Suprapubic skin (tissue), 4 donors: ENCODE measurements around the gene ZNF491. TPM values are rescaled to one million over a fixed set of nuclear protein-coding genes. Genes with fewer than 3 reads are reported as not detected.

Experiments
- DNase-seq, 2 donors: peaks; one replicate each; pipeline ENCODE4 v3.0.0-alpha.2; 2019; ENCODE audit warnings: low spot score in 2 of 2
- H3K27ac ChIP-seq: fragments of 200-600 bp; sonication (generic); one replicate; pipeline ENCODE4 v1.5.1; 2019
- H3K27me3 ChIP-seq: fragments of 200-600 bp; sonication (generic); one replicate; pipeline ENCODE4 v1.5.1; 2019
- H3K36me3 ChIP-seq: fragments of 200-600 bp; sonication (generic); one replicate; pipeline ENCODE4 v1.5.1; 2019
- H3K4me1 ChIP-seq: fragments of 200-600 bp; sonication (generic); one replicate; pipeline ENCODE4 v1.5.1; 2019
- H3K4me3 ChIP-seq: fragments of 200-600 bp; sonication (generic); one replicate; pipeline ENCODE4 v1.5.1; 2019; ENCODE audit warnings: mild to moderate bottlenecking
- H3K9me3 ChIP-seq: fragments of 200-600 bp; sonication (generic); one replicate; pipeline ENCODE4 v1.5.1; 2019
- CTCF ChIP-seq, 2 donors: fragments of 200-600 bp in 1 of 2; fragments of 450-650 bp in 1 of 2; sonication (generic) in 1 of 2; IDR thresholded peaks; one replicate each; pipeline ENCODE4 v1.5.1; 2016 to 2019; ENCODE audit warnings: antibody characterized with exemption in 2 of 2, mild to moderate bottlenecking in 1 of 2, moderate library complexity in 1 of 2
- EP300 ChIP-seq: sonication (generic); formaldehyde crosslinking; IDR thresholded peaks from one replicate; pipeline ENCODE4 v1.6.1; 2017; ENCODE audit warnings: antibody characterized with exemption
- POLR2A ChIP-seq, 2 donors: fragments of 450-650 bp; IDR thresholded peaks; one replicate each; pipeline ENCODE4 v1.6.1; 2017; ENCODE audit warnings: antibody characterized with exemption in 2 of 2, mild to moderate bottlenecking in 2 of 2, moderate library complexity in 2 of 2
- POLR2AphosphoS5 ChIP-seq, 3 donors: sonication (generic); formaldehyde crosslinking; IDR thresholded peaks; one replicate each; pipeline ENCODE4 v1.6.1; 2017; ENCODE audit warnings: antibody characterized with exemption in 3 of 3
- WGBS: methylation state at CpG from one replicate; pipeline ENCODE4 v1.1.5; 2018; 5-methylcytosine and 5-hydroxymethylcytosine counted together
- total RNA-seq, 4 donors: library from RNA; depleted of rRNA; stranded (reverse); fragments of >200 nt; gene quantifications; one replicate each; pipeline ENCODE4 v1.1.0, GENCODE V29; 2016

ZNF491 gene
- total RNA-seq, 4 donors from 2014 or later, result 0.48 to 1.4 (median 0.59) TPM; not detected in 1

- H3K27ac ChIP-seq, result no peak overlapping the region
- 73% methylated on average over 7 of the region's 7 CpGs for WGBS
- H3K9me3 ChIP-seq, result no peaks in the 10 kb centered on the region
- H3K4me3 ChIP-seq, result no peak overlapping the region
- H3K36me3 ChIP-seq, result no peaks in the 10 kb centered on the region
- H3K4me1 ChIP-seq, result no peaks in the 10 kb centered on the region
- TF ChIP-seq POLR2A (IDR thresholded peaks at IDR 0.05) (no peak), POLR2AphosphoS5 (IDR thresholded peaks at IDR 0.05) (no peak), CTCF (IDR thresholded peaks at IDR 0.05) (no peak), EP300 (no peak)
- no peak for DNase-seq
- H3K27me3 ChIP-seq, result no peaks in the 10 kb centered on the region
These were observed 38.5 kb upstream of the ZNF491 start for GRCh38 chr19:11759805-11760204.

GRCh38 chr19:11763117-11763516 lies 35.2 kb upstream of the ZNF491 start:
- no peak for DNase-seq
- Histone ChIP-seq H3K4me3 (no peak overlapping the region), H3K27ac (no peak overlapping the region), H3K4me1 (peaks cover 15% of the 10 kb centered on the region), H3K9me3 (no peaks in the 10 kb centered on the region), H3K36me3 (no peaks in the 10 kb centered on the region), H3K27me3 (no peaks in the 10 kb centered on the region)
- WGBS, result 74% methylated on average over 3 of the region's 3 CpGs
- TF ChIP-seq CTCF (IDR thresholded peaks at IDR 0.05) (no peak), POLR2AphosphoS5 (IDR thresholded peaks at IDR 0.05) (no peak), EP300 (no peak), POLR2A (IDR thresholded peaks at IDR 0.05) (no peak)

DNA sequence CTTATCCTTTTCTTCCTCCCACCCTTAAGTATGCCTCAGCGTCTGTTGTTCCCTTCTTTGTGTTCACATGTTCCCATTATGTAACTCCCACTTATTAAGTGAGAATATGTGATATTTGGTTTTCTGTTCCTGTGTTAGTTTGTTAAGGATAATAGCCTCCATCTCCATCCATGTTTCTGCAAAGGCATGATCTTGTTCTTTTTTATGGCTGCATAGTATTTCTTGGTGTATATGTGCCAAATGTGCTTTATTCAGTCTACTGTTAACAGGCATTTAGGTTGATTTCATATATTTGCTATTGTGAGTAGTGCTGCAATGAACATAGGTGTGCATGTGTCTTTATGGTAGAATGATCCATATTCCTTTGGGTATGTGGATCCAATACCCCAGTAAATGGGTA lies 34.7 kb upstream of the ZNF491 start:
- no peak for TF ChIP-seq CTCF (IDR thresholded peaks at IDR 0.05)
- TF ChIP-seq POLR2AphosphoS5 (IDR thresholded peaks at IDR 0.05), result no peak
- no peak for TF ChIP-seq POLR2A (IDR thresholded peaks at IDR 0.05)
- TF ChIP-seq EP300, result no peak
- no peaks in the 10 kb centered on the region for H3K27me3 ChIP-seq
- no peak for DNase-seq
- no peak overlapping the region for H3K4me3 ChIP-seq
- no peak overlapping the region for H3K27ac ChIP-seq
- no peaks in the 10 kb centered on the region for H3K9me3 ChIP-seq
- no peaks in the 10 kb centered on the region for H3K36me3 ChIP-seq
- peaks cover 20% of the 10 kb centered on the region for H3K4me1 ChIP-seq
- WGBS, result 94% methylated on average over 1 of the region's 1 CpG

- 0% methylated on average over 6 of the region's 61 CpGs for whole genome bisulfite sequencing
- Histone ChIP-seq H3K4me3 (peak within 1 kb of the TSS; percentile 88), H3K9me3 (peaks cover 10% of the 10 kb centered on the region), H3K4me1 (peaks cover 22% of the 10 kb centered on the region), H3K27me3 (no peaks in the 10 kb centered on the region), H3K36me3 (no peaks in the 10 kb centered on the region), H3K27ac (peak within 1 kb of the TSS; percentile 90)
- DNase-seq, result peak; percentile 99
- peak in 1 of 2 donors; percentile 29 for TF ChIP-seq POLR2A (IDR thresholded peaks at IDR 0.05)
- no peak for TF ChIP-seq CTCF (IDR thresholded peaks at IDR 0.05)
- TF ChIP-seq EP300, result no peak
- TF ChIP-seq POLR2AphosphoS5 (IDR thresholded peaks at IDR 0.05), result peak in 1 of 3 donors; percentile 64
These were observed 31.4 kb upstream of the ZNF491 start, which contains the start of gene ZNF441 for GRCh38 chr19:11766597-11767591. Gene ZNF441, plus strand, starts transcription at chr19:11767000. Its CDS starts 194 bp downstream, at chr19:11767194.

DNA sequence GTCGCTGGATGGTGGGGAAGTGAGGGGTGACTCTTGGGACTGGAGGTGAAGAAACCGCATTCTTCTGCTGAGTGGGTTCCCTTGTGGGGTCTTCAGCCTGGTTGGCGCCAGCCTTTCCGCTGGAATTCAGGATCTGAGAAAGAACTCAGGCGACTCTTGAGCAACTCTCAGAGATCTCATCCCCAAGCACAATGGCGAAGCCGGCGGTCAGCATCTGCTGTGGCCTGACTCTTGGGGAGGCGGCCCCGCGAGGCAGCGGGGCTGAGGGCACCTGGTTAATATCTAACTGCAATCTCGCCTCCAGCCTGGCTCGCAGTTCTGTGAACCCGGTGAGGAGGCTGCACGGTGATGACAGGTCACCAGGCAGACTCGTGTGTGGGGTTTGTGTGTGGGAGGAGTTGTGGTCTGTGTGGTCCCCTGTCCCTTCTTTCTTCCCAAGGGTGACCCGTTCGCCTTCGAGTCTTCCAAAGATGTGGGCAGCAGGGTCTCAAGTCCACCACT lies 30.6 kb upstream of the ZNF491 start:
- Histone ChIP-seq H3K9me3 (peaks cover 18% of the 10 kb centered on the region), H3K36me3 (no peaks in the 10 kb centered on the region), H3K27me3 (no peaks in the 10 kb centered on the region), H3K4me3 (peak overlapping the region; percentile 88), H3K4me1 (peaks cover 22% of the 10 kb centered on the region), H3K27ac (peak overlapping the region; percentile 90)
- peak; percentile 65 to 76 for DNase-seq
- 3% methylated on average over 8 of the region's 20 CpGs for WGBS
- TF ChIP-seq POLR2AphosphoS5 (IDR thresholded peaks at IDR 0.05) (no peak), EP300 (no peak), CTCF (IDR thresholded peaks at IDR 0.05) (no peak), POLR2A (IDR thresholded peaks at IDR 0.05) (no peak)
